NCI-H2196 treated with DMSO at 0.1 percent for 48 hours (cell line): ENCODE measurements around the gene PCGF1.
"Not testable (repeated sequence)": the region's sequence is repeated elsewhere in the genome, so short reads cannot be mapped to it uniquely, and the experiment has no call there.

Source experiments
- DNase-seq: peaks from one replicate; lab custom pipeline; 2025; ENCODE audit not compliant: unreplicated experiment; lab: John Stamatoyannopoulos, UW

The PCGF1 gene

DNA sequence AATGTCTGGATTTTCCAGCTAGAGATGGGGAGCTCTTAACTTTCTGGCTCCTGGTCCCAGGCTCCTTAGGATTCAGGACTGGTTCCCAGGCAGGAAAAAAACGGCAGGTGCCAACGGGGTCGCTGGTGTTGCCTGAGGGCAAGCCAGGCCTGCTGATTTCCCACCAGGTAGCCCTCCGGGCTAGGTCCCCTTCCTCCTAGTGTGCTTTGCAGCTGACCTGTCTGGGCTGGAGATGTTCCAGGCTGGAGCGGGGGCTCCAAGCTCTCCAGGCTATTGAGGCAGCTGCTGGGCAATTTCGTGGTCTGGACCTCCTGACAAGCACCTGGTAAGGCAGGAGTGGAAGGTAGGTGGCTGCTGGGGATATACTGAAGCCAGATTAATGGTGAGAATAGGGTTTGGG lies 33.0 kb downstream of the PCGF1 start:
- no peak for DNase-seq

GRCh38 chr2:74472945-74473258 lies 34.6 kb downstream of the PCGF1 start:
- no peak for DNase-seq

DNA sequence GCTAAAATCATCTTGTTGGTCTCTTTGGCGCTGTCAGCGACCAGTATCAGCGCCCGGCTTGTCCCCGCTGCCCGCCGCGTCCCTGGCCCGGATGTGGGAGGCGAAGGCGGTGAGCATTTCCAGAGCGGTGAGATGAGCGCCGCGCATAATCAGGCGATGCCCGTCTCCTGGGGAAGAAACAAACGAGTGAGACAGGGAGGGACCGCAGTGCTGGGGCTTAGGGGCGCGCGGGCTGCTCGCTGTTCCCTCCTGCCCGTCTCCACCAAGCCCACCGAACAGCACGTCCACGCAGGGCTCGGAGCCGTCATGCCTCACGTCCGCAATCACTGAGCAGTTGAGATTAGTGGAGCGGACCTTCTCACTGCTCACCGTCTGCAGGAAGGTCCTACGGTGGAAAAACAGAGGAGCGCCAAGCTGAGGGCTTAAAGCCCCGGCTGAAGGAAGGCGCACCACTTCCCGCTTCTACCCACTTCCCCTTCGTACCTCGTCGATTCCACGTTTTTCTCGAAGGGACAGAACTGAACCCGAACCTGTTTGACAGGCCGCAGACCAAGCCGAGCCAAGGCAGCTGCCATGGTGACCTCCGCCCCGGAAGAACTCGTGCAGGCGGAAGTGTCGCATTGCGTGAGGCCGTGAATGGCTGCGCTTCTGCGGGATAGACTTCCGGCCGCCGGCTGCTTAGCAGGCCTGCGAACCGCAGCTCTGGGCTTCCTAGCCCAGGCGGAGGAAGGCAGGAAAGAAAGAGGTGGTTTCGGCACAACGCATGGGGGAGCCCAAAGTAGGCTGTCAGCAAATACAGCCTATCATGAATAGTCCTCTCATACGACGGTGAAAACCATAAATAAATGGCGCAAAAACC lies 35.2 kb downstream of the PCGF1 start, which contains the start of gene MRPL53:
Gene MRPL53, minus strand, starts transcription at position 595 of the 859 bp plus-strand sequence. Its CDS starts 20 bp downstream, at position 575.
- peak; percentile 49 for DNase-seq

DNA sequence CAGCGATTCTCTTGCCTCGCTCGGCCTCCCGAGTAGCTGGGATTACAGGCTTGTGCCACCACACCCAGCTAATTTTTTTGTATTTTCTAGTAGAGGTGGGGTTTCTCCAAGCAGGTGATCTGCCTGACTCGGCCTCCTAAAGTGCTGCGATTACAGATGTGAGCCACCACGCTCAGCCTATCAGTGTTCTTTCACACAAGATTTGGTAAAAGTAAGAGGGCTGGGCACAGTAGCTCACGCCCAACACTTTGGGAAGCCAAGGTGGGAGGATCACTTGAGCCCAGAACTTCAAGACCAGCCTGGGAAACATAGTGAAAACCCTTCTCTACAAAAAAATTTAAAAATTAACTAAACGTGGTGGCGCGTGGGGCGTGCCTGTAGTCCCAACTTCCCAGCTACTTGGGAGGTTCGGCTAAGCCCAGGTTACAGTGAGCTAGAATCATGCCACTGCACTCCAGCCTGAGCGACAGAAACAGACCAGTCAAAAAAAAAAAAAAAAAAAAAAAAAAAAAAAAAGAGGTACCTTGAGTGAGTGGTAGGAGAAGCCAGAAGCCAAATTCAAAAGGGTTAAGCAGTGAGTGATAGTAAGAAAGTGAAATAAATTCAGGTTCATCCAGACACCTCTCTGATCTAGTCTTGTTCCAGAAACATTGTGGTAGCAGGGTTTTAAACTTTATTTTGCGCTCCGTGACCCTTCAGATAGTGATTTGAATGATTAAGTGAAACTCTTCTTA lies 36.0 kb downstream of the PCGF1 start:
- DNase-seq, result no peak

GRCh38 chr2:74470742-74471141 lies 36.8 kb downstream of the PCGF1 start:
- DNase-seq, result not testable (repeated sequence)

GRCh38 chr2:74464406-74464805 lies 43.1 kb downstream of the PCGF1 start:
- no peak for DNase-seq

- no peak for DNase-seq
Measured at GRCh38 chr2:74462786-74463105, 44.7 kb downstream of the PCGF1 start.

- no peak for DNase-seq
Measured at GRCh38 chr2:74462054-74462785, 45.3 kb downstream of the PCGF1 start.

GRCh38 chr2:74461187-74462053 lies 46.1 kb downstream of the PCGF1 start:
- no peak for DNase-seq

DNA sequence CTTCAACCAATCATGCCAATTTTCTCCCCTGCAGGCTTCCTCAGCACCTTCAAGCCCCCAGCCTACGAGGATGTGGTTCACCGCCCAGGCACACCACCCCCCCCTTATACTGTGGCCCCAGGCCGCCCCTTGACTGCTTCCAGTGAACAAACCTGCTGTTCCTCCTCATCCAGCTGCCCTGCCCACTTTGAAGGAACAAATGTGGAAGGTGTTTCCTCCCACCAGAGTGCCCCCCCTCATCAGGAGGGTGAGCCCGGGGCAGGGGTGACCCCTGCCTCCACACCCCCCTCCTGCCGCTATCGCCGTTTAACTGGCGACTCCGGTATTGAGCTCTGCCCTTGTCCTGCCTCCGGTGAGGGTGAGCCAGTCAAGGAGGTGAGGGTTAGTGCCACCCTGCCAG lies 47.3 kb downstream of the PCGF1 start:
- not testable (repeated sequence) for DNase-seq

- not testable (repeated sequence) for DNase-seq
Measured at GRCh38 chr2:74459503-74460118, 47.9 kb downstream of the PCGF1 start.

DNA sequence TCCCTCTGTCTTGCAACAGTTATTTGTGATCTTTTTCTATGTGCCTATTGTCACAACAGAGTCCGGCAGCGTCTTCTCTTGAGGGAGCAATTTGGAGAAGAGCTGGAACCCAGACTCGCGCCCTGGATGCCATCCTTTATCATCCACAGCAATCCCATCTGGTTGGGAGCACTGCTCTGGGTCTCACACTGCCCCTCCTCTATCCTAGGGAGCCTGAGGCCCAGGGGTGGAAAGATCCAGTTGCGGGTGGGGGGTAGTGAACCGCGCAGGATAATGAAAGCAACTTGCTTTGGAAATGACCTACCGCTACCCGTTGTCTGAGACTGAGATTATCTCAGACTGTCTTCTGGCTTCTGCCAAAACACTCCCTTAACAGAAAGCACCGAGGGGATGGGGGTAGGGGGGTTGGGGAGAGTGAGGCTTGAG lies 48.5 kb downstream of the PCGF1 start:
- DNase-seq, result no peak

DNA sequence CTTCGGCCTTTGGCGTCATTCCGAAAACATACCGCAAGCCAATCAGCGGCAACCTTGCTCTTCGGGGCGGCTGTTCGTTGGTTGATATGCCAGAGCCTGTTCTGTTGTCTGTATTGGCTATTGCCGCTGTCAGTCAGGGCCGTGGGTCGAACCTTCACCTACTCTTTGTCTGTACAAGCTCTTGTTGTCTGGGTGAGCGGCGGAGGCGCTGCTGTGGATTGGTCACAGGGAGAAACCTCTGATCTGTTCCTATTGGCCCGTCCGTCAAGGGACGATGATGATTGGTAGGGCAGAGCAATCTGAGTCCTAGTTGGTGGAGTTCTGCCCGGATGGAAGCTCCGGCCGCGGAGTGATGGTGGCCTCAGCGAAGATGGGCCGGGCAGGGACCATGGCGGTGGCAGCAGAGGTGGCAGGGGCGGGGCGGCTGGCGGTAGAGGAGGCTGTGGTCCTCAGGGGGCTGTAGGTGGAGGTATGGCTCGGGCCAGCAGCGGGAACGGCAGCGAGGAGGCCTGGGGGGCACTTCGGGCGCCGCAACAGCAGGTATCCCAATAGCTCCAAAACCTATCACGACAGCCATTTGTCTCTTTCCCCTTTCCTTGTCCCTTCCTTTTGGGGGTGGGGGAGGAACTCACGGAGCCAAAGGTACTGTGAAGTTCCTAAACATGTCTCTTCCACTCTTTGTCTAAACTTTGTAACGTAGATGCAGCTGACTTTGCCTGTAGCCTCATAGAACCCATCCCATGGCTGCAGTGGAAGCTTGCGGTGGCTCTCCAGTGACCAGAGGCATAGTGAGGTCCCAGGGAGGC lies 49.2 kb downstream of the PCGF1 start, which contains the start of gene WBP1:
Gene WBP1, plus strand, starts transcription at position 307 of the 806 bp plus-strand sequence. Its CDS starts 165 bp downstream, at position 472.
- peak; percentile 88 for DNase-seq

- peak; percentile 45 for DNase-seq
Measured at GRCh38 chr2:74457549-74458131, 49.9 kb downstream of the PCGF1 start.

- peak; percentile 21 for DNase-seq
Measured at GRCh38 chr2:74457129-74457548, 50.4 kb downstream of the PCGF1 start.
